A673 (cell line): Measurements from ENCODE around the gene CMYA5.

ENCODE experiments used
- CTCF ChIP-seq: fragments of 300-800, 200-600 bp; sonication (generic); conservative IDR thresholded peaks from 2 replicates; pipeline ENCODE4 v1.5.1; 2017; ENCODE audit warnings: low read depth, mild to moderate bottlenecking, antibody characterized with exemption, low read length, moderate library complexity, mixed read lengths
- EZH2 ChIP-seq: fragments of 200-600 bp; sonication (generic); IDR thresholded peaks from 2 replicates; pipeline ENCODE4 v1.6.1; 2017; ENCODE audit warnings: borderline replicate concordance, low read depth, mild to moderate bottlenecking, mixed read lengths, antibody characterized with exemption, low read length; ENCODE audit not compliant: poor library complexity, severe bottlenecking

GRCh38 chr5:79663212-79663611 is 26.4 kb upstream of the CMYA5 start:
- TF ChIP-seq CTCF (no peak), EZH2 (no peak)
